ENCODE data around the gene RSRC2. TPM values are rescaled to one million over a fixed set of nuclear protein-coding genes. Genes with fewer than 3 reads are reported as not detected.

Gene RSRC2
- polyA plus RNA-seq, 1 donor from 2014 or later, result 194 TPM

- Histone ChIP-seq H3K27ac (ENCODE audit: low read length) (no peak overlapping the region), H3K36me3 (ENCODE audit: insufficient read depth, low read length) (peaks cover 5% of the 10 kb centered on the region), H3F3A (ENCODE audit: insufficient read depth, low read length, poor library complexity, severe bottlenecking) (no peaks in the 10 kb centered on the region), H3K9me3 (ENCODE audit: low read length) (no peaks in the 10 kb centered on the region), H3K9me2 (ENCODE audit: insufficient read depth, low read length) (no peaks in the 10 kb centered on the region), H3K9ac (ENCODE audit: low read length) (no peak overlapping the region), H3K4me2 (ENCODE audit: low read length) (no peak overlapping the region), H3K4me3 (ENCODE audit: low read length) (no peak overlapping the region), H3K79me2 (replicated peaks; ENCODE audit: insufficient read depth, low read length) (no peaks in the 10 kb centered on the region), H2AFZ (ENCODE audit: low read depth, low read length) (no peak overlapping the region), H3K27me3 (ENCODE audit: insufficient read depth, low read depth, low read length) (no peaks in the 10 kb centered on the region), H4K20me1 (ENCODE audit: insufficient read depth) (no peaks in the 10 kb centered on the region)
- TF ChIP-seq POLR2AphosphoS5 (IDR thresholded peaks at IDR 0.05), result no peak
- no peak for TF ChIP-seq TAF1 (IDR thresholded peaks at IDR 0.05; ENCODE audit: low read depth)
- TF ChIP-seq SMC3 (conservative IDR thresholded peaks at IDR 0.05; ENCODE audit: poor library complexity), result no peak
- no peak for TF ChIP-seq REST (IDR thresholded peaks at IDR 0.05; ENCODE audit: borderline replicate concordance)
- TF ChIP-seq EP300 (conservative IDR thresholded peaks at IDR 0.05; ENCODE audit: poor library complexity, severe bottlenecking), result no peak
- TF ChIP-seq CTCF (IDR thresholded peaks at IDR 0.05; ENCODE audit: poor library complexity, severe bottlenecking), result no peak
- TF ChIP-seq RAD21 (conservative IDR thresholded peaks at IDR 0.05), result no peak
- TF ChIP-seq MXI1 (conservative IDR thresholded peaks at IDR 0.05; ENCODE audit: poor library complexity, severe bottlenecking), result no peak
- TF ChIP-seq EZH2 (IDR thresholded peaks at IDR 0.05; ENCODE audit: borderline replicate concordance, insufficient read depth, low read length, poor library complexity, severe bottlenecking), result no peak
These were observed 21.2 kb downstream of the RSRC2 start for GRCh38 chr12:122505419-122506051.

- H3K9me3 ChIP-seq (ENCODE audit: low read length), result no peaks in the 10 kb centered on the region
- peaks cover 4% of the 10 kb centered on the region for H3F3A ChIP-seq (ENCODE audit: insufficient read depth, low read length, poor library complexity, severe bottlenecking)
- H2AFZ ChIP-seq (ENCODE audit: low read depth, low read length), result no peak overlapping the region
- H3K27ac ChIP-seq (ENCODE audit: low read length), result no peak overlapping the region
- no peaks in the 10 kb centered on the region for H3K9me2 ChIP-seq (ENCODE audit: insufficient read depth, low read length)
- H3K79me2 ChIP-seq (replicated peaks; ENCODE audit: insufficient read depth, low read length), result peaks cover 1% of the 10 kb centered on the region
- H3K4me2 ChIP-seq (ENCODE audit: low read length), result no peak overlapping the region
- H3K27me3 ChIP-seq (ENCODE audit: insufficient read depth, low read depth, low read length), result no peaks in the 10 kb centered on the region
- H3K4me3 ChIP-seq (ENCODE audit: low read length), result no peak overlapping the region
- H4K20me1 ChIP-seq (ENCODE audit: insufficient read depth), result no peaks in the 10 kb centered on the region
- H3K9ac ChIP-seq (ENCODE audit: low read length), result no peak overlapping the region
- H3K36me3 ChIP-seq (ENCODE audit: insufficient read depth, low read length), result peaks cover 5% of the 10 kb centered on the region
- TF ChIP-seq POLR2AphosphoS5 (IDR thresholded peaks at IDR 0.05) (no peak), RAD21 (conservative IDR thresholded peaks at IDR 0.05) (no peak), TAF1 (IDR thresholded peaks at IDR 0.05; ENCODE audit: low read depth) (no peak), CTCF (IDR thresholded peaks at IDR 0.05; ENCODE audit: poor library complexity, severe bottlenecking) (no peak), MXI1 (conservative IDR thresholded peaks at IDR 0.05; ENCODE audit: poor library complexity, severe bottlenecking) (no peak), SMC3 (conservative IDR thresholded peaks at IDR 0.05; ENCODE audit: poor library complexity) (no peak), EP300 (conservative IDR thresholded peaks at IDR 0.05; ENCODE audit: poor library complexity, severe bottlenecking) (no peak), EZH2 (IDR thresholded peaks at IDR 0.05; ENCODE audit: borderline replicate concordance, insufficient read depth, low read length, poor library complexity, severe bottlenecking) (no peak), REST (IDR thresholded peaks at IDR 0.05; ENCODE audit: borderline replicate concordance) (no peak)
These were observed 22.7 kb downstream of the RSRC2 start for GRCh38 chr12:122503783-122504590.
